ENCODE measurements around the gene EDRF1. TPM values are rescaled to one million over a fixed set of nuclear protein-coding genes. Genes with fewer than 3 reads are reported as not detected.

Gene EDRF1
- total RNA-seq, 4 donors from 2014 or later: 8.1 to 19.4 (median 10.3) TPM

DNA sequence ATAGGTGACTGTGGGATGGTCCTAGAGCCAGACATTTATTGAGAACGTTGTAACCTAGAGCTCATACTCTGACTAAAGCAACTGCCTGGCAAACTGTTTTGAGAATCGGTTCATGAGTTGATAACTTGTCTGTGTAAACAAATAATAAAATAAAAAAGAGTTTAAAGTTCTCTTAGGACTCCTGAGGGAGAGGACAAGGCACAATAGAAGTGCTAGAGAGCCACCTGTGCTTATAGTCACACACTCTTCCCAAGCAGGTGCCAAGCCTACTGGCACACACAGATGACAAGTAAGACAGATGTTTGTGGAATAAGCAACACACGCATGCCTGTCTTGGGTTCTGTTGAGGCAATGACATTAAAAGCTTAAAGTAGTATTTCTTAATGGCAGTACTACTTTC lies 7.9 kb downstream of the EDRF1 start:
- intact Hi-C loops (cut with DNase I; ENCODE audit: low total_unique reads): no loop called here
- Histone ChIP-seq H3K9me3 (no peaks in the 10 kb centered on the region), H3K27ac (no peak overlapping the region), H3K4me1 (peaks cover 1 to 5% of the 10 kb centered on the region in 2 donors), H3K36me3 (peaks cover 13 to 89% of the 10 kb centered on the region in 2 donors), H3K27me3 (no peaks in the 10 kb centered on the region), H3K4me3 (no peak overlapping the region)
- in situ Hi-C loops (cut with MboI; ENCODE audit: low sequenced_read_pairs in 4 of 4): loop anchor here in 2 of 4 donors (10.0 kb wide), 1 partner anchor 97 kb away; the partner anchor contains the start of genes BCCIP (in 2 of the 2) and UROS (in 2 of the 2)
- TF ChIP-seq, protein P1, sequence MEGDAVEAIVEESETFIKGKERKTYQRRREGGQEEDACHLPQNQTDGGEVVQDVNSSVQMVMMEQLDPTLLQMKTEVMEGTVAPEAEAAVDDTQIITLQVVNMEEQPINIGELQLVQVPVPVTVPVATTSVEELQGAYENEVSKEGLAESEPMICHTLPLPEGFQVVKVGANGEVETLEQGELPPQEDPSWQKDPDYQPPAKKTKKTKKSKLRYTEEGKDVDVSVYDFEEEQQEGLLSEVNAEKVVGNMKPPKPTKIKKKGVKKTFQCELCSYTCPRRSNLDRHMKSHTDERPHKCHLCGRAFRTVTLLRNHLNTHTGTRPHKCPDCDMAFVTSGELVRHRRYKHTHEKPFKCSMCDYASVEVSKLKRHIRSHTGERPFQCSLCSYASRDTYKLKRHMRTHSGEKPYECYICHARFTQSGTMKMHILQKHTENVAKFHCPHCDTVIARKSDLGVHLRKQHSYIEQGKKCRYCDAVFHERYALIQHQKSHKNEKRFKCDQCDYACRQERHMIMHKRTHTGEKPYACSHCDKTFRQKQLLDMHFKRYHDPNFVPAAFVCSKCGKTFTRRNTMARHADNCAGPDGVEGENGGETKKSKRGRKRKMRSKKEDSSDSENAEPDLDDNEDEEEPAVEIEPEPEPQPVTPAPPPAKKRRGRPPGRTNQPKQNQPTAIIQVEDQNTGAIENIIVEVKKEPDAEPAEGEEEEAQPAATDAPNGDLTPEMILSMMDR (IDR thresholded peaks at IDR 0.05 in 4 of 5, conservative IDR thresholded peaks at IDR 0.05 in 1 of 5): no peak
- no peak for TF ChIP-seq POLR2A (IDR thresholded peaks at IDR 0.05)
- DNase-seq (no peak), ATAC-seq (no peak)

DNA sequence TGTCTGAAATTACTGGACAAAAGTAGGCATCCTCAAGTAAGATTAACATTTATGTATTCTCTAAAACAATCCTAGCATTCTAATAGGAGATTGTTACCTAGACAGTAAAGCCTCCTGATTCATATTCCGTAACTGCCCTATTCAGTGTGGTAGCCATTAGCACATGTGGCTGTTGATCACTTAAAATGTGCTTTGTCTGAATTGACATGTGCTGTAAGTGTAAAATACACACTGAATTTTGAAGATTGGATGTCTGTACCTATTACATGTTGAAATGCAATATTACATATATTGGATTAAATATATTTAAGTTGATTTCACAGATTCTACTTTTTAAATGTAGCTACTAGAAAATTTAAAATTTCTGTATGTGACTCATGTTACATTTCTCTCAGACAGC lies 14.6 kb downstream of the EDRF1 start:
- Histone ChIP-seq H3K27ac (no peak overlapping the region), H3K4me3 (no peak overlapping the region), H3K9me3 (no peaks in the 10 kb centered on the region), H3K4me1 (peaks cover 5 to 6% of the 10 kb centered on the region in 2 donors), H3K36me3 (peaks cover 6 to 84% of the 10 kb centered on the region in 2 donors), H3K27me3 (no peaks in the 10 kb centered on the region)
- intact Hi-C loops (cut with DNase I; ENCODE audit: low total_unique reads) (no loop called here), in situ Hi-C loops (cut with MboI; ENCODE audit: low sequenced_read_pairs in 4 of 4) (no loop called here)
- no peak for ATAC-seq
- no peak for DNase-seq
- no peak for TF ChIP-seq POLR2A (IDR thresholded peaks at IDR 0.05)
- TF ChIP-seq, protein P1 (IDR thresholded peaks at IDR 0.05 in 4 of 5, conservative IDR thresholded peaks at IDR 0.05 in 1 of 5): no peak

DNA sequence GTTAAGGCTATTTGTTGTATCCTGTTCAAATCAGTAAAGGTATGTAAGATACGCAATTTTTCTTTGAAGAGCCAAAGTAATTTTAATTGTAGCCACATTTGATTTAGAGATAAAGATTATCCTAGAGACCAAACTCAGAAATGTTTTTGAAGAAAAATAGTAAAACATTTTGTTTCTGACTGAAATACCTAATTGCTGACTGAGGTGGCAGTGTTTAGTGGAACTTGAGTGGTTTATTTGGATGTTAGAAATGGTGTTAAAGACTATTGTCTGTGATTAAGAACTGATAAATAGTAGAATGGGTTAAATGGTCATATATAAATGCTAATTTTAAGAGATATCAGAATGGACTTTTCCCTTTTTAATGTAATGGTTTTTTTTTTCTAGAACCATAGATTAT lies 15.3 kb downstream of the EDRF1 start:
- Histone ChIP-seq H3K27me3 (no peaks in the 10 kb centered on the region), H3K4me3 (no peak overlapping the region), H3K4me1 (peaks cover 5 to 6% of the 10 kb centered on the region in 2 donors), H3K36me3 (peaks cover 6 to 84% of the 10 kb centered on the region in 2 donors), H3K27ac (no peak overlapping the region), H3K9me3 (no peaks in the 10 kb centered on the region)
- intact Hi-C loops (cut with DNase I; ENCODE audit: low total_unique reads): no loop called here
- TF ChIP-seq POLR2A (IDR thresholded peaks at IDR 0.05): no peak
- TF ChIP-seq, protein P1 (IDR thresholded peaks at IDR 0.05 in 4 of 5, conservative IDR thresholded peaks at IDR 0.05 in 1 of 5): no peak
- in situ Hi-C loops (cut with MboI; ENCODE audit: low sequenced_read_pairs in 4 of 4): no loop called here
- DNase-seq (no peak), ATAC-seq (no peak)

DNA sequence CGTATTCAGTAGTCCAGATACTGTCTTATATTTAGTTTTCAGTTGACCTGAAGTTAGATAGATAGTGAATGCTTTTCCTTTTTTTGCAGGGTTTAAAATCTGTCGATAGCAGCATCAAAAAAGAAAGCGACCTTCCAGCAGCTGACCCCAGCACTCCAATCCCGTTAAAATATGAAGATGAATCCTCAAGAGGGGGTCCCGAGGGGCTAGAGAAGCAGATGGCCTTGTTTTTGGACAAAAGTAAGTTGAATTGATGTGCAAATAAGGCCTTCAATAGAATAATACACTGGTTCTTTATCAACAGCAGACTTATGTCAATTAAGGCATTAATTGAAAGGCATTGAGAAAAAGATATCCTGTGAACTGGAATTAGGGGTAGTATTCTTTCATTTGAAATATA lies 18.7 kb downstream of the EDRF1 start:
- Histone ChIP-seq H3K27ac (no peak overlapping the region), H3K36me3 (peaks cover 0 to 95% of the 10 kb centered on the region in 2 donors)
- intact Hi-C loops (cut with DNase I; ENCODE audit: low total_unique reads): no loop called here

More for the DNA sequence above, 18.7 kb downstream of the EDRF1 start:
- Histone ChIP-seq H3K4me3 (no peak overlapping the region), H3K9me3 (no peaks in the 10 kb centered on the region), H3K4me1 (no peaks in the 10 kb centered on the region), H3K27me3 (no peaks in the 10 kb centered on the region)
- ATAC-seq: no peak
- in situ Hi-C loops (cut with MboI; ENCODE audit: low sequenced_read_pairs in 4 of 4): no loop called here
- DNase-seq: no peak
- TF ChIP-seq, protein P1 (IDR thresholded peaks at IDR 0.05 in 4 of 5, conservative IDR thresholded peaks at IDR 0.05 in 1 of 5): no peak
- TF ChIP-seq POLR2A (IDR thresholded peaks at IDR 0.05): no peak
